HL-60 (cell line): ENCODE results near the gene CD4.

Experiments used
- GABPA ChIP-seq: IDR thresholded peaks from 2 replicates; pipeline ENCODE4 v1.6.1; 2012; ENCODE audit warnings: low read depth
- POLR2AphosphoS5 ChIP-seq: IDR thresholded peaks from 2 replicates; pipeline ENCODE4 v1.6.1; 2012; ENCODE audit warnings: low read depth
- SPI1 ChIP-seq: IDR thresholded peaks from 2 replicates; pipeline ENCODE4 v1.6.1; 2012; ENCODE audit warnings: low read depth, mild to moderate bottlenecking, borderline replicate concordance
- TF ChIP-seq, protein P1 (sequence below): IDR thresholded peaks from one replicate; pipeline ENCODE4 v1.5.1; 2011; ENCODE audit warnings: low read length, control low read depth, inconsistent platforms; ENCODE audit not compliant: insufficient read depth
- TF ChIP-seq, protein P2 (sequence below): IDR thresholded peaks from 2 replicates; pipeline ENCODE4 v1.6.1; 2012; ENCODE audit warnings: low read depth; ENCODE audit not compliant: insufficient replicate concordance

DNA sequence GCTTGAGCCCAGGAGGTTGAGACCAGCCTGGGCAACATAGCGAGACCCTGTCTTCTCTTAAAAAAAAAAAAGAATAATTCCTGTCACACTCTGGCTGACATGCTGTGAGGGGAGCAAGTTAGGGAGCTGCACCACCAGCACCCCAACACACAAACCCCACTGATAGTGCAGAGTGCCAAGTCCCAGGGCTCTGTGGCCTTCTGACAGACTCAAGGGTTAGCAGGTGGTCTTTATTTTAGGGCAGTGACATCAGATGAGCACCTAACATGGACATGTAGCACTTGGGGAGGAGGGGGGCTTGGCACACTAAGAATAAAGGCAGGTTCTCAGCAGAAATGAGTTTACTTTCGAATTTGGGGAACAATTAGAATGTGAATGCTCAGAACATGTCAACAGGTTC lies 69.5 kb downstream of the CD4 start:
- TF ChIP-seq POLR2AphosphoS5 (no peak), SPI1 (no peak), GABPA (no peak)
- TF ChIP-seq, protein P1, sequence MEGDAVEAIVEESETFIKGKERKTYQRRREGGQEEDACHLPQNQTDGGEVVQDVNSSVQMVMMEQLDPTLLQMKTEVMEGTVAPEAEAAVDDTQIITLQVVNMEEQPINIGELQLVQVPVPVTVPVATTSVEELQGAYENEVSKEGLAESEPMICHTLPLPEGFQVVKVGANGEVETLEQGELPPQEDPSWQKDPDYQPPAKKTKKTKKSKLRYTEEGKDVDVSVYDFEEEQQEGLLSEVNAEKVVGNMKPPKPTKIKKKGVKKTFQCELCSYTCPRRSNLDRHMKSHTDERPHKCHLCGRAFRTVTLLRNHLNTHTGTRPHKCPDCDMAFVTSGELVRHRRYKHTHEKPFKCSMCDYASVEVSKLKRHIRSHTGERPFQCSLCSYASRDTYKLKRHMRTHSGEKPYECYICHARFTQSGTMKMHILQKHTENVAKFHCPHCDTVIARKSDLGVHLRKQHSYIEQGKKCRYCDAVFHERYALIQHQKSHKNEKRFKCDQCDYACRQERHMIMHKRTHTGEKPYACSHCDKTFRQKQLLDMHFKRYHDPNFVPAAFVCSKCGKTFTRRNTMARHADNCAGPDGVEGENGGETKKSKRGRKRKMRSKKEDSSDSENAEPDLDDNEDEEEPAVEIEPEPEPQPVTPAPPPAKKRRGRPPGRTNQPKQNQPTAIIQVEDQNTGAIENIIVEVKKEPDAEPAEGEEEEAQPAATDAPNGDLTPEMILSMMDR, result no peak
- TF ChIP-seq, protein P2, sequence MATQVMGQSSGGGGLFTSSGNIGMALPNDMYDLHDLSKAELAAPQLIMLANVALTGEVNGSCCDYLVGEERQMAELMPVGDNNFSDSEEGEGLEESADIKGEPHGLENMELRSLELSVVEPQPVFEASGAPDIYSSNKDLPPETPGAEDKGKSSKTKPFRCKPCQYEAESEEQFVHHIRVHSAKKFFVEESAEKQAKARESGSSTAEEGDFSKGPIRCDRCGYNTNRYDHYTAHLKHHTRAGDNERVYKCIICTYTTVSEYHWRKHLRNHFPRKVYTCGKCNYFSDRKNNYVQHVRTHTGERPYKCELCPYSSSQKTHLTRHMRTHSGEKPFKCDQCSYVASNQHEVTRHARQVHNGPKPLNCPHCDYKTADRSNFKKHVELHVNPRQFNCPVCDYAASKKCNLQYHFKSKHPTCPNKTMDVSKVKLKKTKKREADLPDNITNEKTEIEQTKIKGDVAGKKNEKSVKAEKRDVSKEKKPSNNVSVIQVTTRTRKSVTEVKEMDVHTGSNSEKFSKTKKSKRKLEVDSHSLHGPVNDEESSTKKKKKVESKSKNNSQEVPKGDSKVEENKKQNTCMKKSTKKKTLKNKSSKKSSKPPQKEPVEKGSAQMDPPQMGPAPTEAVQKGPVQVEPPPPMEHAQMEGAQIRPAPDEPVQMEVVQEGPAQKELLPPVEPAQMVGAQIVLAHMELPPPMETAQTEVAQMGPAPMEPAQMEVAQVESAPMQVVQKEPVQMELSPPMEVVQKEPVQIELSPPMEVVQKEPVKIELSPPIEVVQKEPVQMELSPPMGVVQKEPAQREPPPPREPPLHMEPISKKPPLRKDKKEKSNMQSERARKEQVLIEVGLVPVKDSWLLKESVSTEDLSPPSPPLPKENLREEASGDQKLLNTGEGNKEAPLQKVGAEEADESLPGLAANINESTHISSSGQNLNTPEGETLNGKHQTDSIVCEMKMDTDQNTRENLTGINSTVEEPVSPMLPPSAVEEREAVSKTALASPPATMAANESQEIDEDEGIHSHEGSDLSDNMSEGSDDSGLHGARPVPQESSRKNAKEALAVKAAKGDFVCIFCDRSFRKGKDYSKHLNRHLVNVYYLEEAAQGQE, result no peak
